Globus pallidus (tissue), 1 donor: ENCODE data around the gene MMP17.
"Not testable (repeated sequence)": the region's sequence is repeated elsewhere in the genome, so short reads cannot be mapped to it uniquely, and the experiment has no call there.

Experiments
- DNase-seq: peaks from one replicate; pipeline ENCODE4 v3.0.0-alpha.2; 2015; ENCODE audit warnings: low spot score

MMP17 gene

DNA sequence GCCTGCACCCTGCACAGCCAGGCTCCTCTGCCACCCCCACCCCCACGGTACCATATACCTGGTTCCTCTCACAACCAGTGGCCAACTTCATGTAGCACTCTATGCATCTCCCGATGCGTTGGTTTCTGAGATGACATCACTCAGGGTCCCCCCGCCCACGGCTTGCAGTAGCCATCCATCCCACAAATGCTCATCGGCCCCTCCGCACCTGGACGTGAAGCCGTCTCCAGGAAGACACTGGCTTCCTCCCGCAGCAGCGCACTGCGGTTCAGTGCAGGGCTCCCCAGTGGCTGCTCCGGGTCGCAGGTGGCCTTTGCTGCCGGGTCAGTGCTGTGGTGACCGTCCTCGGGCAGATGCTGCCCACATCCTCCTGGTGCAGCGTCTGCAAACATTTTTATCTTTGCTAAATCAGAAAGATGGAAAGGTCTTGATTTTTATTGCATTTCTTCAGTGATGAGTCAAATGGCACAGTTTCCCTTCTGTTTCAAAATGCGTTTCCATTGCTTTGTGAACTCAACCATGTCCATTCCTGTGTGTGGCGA, 27.5 kb upstream of the MMP17 start:
- no peak for DNase-seq

DNA sequence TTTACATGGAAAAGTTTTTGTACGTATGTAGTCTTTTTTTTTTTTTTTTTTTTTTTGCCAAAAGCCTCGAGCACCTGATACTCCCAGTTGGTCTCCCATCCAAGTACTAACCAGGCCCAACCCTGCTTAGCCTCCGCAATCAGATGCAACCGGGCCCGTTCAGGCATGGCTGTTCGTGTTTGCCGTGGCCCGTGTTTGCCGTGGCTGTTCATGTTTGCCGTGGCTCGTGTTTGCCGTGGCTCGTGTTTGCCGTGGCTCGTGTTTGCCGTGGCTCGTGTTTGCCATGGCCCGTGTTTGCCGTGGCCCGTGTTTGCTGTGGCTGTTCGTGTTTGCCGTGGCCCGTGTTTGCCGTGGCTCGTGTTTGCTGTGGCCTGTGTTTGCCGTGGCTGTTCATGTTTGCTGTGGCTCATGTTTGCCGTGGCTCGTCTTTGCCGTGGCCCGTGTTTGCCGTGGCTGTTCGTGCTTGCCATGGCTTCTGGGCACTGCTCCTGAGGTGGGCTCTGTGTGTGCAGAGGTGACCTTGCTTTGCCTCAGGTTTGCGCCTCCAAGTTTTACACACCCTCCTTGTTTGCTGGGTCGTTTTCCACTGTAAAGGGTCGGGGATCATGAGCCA, 26.8 kb upstream of the MMP17 start:
- DNase-seq: no peak

DNA sequence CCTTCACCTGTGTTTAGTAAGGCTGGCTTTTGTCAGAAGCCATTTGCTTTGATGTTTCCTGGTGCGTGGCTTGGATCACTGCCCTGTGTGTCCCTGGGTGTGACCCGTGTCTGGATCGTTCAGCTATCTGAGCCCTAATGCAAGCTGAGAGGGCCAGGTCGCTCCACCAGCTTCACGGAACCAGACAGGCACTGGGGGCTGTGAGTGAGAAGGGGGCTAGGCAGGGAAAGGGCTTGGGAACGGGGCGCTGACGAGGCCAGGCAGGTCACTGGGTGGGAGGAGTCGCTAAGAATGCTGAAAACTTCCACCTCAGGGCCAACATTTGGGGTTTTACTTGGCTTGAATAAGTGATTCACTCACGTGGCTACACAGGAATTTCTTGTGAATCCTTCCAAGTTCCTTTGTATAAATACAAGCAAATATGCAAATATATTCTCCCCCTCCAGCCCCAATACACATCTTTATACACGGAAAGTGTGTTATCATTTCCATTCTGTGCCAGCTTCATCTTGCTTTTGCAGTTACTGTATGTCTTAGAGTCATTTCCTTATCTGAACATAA, 24.2 kb upstream of the MMP17 start:
- DNase-seq: no peak

DNA sequence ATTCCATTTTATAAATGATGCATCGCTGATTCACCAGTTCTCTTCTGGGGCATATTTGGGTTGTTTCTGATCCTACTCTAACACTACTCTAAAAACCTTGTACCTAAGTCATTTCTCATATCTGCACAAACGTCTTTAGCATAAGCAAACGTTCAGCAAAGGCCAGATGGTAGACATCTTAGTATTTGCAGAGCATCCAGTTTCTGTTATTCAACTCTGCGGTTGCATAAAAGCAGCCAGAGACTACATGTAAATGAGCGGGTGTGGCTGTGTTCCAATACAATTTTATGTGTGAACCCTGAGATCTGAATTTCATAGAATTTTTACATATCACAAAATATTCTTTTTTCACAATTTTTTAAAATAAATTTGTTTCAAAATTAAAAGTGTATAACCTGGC, 22.8 kb upstream of the MMP17 start:
- DNase-seq: no peak

DNA sequence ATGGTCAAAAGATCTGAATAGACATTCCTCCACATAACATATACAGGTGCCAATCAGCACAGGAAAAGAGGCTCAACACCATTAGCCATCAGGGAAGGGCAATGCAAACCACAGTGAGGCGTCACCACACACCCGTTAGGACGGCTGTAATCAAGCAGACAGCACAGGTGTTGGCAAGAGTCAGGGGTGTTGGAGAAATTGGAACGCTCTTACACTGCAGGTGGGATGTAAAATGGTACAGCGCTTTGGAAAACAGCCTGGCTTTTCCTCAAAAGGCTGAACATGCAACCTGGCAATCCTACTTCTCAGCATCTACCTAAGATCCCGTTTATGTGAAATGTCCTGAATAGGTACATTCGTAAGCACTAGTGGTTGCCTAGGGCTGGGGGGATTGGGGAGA, 21.5 kb upstream of the MMP17 start:
- no peak for DNase-seq

DNA sequence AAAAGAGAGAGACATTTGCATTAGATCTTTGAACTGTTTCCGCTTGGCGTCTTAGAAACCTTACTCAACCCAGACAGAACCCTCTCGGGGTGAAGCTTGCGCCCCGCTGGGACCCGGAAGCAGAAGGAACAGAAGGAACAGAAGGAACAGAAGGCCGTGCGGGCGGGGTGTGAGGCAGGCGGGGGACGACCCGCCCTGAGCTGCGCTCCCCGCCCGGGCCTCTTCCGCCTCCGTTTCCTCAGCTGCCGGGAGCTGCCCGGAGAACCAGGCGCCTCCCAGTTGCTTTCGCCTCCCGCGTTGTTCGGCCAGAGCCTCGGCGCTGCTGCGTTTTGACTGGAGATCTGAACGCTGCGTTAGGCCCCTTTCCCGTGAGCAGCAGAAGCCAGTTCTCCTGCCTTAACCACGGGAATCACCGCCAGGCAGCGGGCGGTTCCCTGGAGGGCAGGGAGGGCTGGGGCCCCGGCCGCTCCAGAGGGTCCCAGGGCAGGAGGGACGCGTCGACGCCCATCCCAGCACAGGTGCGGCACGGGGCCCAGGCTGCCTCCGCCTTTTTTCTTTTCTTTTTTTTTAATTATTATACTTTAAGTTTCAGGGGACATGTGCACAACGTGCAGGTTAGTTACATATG, 19.3 kb upstream of the MMP17 start:
- DNase-seq: no peak

DNA sequence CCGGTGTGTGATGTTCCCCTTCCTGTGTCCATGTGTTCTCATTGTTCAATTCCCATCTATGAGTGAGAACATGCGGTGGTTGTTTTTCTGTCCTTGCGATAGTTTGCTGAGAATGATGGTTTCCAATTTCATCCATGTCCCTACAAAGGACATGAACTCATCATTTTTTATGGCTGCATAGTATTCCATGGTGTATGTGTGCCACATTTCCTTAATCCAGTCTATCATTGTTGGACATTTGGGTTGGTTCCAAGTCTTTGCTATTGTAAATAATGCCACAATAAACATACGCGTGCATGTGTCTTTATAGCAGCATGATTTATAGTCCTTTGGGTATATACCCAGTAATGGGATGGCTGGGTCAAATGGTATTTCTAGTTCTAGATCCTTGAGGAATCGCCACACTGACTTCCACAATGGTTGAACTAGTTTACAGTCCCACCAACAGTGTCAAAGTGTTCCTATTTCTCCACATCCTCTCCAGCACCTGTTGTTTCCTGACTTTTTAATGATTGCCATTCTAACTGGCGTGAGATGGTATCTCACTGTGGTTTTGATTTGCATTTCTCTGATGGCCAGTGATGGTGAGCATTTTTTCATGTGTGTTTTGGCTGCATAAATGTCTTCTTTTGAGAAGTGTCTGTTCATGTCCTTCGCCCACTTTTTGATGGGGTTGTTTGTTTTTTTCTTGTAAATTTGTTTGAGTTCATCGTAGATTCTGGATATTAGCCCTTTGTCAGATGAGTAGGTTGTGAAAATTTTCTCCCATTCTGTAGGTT, 18.5 kb upstream of the MMP17 start:
- not testable (repeated sequence) for DNase-seq

DNA sequence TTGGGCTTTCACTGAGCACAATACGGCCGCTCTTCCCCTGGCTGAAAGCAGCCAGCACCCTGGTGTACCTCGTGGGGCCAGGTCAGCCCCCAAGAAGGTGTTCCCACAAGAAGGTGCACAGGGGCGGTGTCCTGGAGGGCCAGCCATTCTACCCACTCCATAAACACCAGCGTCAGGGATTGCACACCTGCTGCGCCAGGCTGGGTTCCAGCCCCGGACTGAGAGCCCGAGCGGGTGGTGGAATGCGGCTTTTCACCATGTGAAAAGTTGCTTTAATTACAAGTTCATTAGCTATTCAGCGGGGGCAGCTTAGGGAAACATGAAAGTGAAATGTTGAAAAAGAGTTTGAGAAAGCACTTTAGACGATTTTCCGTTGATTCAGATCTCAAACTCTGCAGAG, 17.5 kb upstream of the MMP17 start:
- DNase-seq: no peak

DNA sequence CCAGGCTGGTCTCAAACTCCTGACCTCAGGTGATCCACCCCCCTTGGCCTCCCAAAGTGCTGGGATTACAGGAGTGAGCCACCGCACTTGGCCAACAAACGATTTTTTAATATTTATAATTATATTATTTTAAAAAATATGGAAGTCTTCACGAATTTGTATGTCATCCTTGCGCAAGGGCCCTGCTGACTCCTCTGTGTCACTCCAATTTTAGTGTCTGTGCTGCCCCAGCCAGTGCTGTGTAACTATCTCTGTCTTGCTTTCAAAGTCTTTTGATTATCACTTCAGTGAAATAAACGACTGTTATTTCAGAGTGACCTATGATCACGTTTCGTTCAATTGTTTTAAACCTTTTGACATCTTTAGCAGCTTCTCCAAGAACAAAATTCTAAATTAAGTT, 13.1 kb upstream of the MMP17 start:
- DNase-seq: no peak

DNA sequence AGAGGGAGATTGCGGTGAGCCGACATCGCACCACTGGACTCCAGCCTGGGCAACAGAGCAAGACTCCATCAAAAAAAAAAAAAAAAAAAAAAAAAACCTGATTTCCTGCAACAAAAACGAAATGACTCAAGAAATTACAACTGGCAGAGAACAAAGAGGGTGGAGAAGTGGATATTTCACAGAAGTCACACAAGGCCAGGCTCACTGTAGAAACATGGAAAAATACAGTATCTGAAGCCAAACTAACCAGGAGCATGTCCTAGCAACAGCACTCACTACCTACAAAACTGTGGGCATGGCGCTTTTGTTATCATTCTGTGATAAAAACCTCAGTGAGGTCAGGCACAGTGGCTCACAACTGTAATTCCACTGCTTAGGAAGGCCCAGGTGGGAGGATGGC, 11.7 kb upstream of the MMP17 start:
- DNase-seq: no peak

DNA sequence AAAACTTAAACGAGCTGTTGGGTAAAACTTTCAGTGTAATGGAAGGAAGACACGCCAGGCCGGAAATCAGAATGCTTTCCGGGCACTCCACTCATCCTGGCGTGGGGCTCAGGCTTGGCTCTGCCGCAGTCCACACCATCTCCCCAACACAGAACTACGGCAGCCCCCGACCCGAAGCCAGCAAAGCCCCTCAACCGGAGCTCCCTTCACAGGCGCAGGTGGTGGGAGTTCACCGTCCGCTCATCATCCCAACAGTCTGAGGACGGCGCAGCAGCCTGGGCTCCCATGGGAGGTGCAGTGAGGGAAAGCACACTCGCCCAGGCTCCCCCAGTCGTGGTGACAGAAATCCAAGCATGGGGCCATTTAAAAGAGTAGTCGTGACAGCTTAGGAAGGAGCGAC, 11.0 kb upstream of the MMP17 start:
- DNase-seq: no peak

DNA sequence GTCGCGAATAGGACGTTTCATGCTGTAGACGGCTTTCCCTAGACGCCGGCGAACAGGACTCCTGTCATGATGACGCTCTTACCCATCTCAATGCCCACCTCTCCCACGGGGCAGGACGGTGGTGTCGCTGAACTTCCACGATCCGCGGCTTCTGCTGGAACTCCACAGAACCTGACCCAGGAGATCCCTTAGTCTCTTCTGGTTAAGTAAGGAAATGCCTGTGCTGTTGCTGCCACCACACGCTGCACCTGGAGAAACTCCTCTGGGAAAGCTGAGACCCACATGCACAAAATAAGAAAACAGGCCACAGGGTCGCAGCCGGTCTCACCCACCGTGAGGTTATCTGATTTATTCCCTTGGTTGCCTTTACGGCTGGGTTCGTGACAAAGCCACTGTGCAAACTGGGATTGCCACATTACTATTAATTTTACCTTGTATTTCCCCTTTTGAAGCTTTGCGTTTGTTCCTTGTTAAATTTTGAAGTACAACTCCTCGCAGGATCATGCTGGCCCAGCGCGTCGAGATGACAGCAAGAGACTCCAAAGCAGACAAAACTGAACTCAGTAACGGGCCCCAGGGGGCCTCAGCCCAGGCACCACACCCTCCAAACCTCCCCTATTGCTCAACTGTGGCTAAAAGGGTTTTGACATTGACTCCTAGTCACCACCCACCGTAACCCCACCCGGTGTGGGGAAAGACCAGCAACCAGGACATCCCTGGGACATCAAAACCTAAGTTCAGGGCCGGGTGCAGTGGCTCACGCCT, 9.2 kb upstream of the MMP17 start:
- DNase-seq: no peak

DNA sequence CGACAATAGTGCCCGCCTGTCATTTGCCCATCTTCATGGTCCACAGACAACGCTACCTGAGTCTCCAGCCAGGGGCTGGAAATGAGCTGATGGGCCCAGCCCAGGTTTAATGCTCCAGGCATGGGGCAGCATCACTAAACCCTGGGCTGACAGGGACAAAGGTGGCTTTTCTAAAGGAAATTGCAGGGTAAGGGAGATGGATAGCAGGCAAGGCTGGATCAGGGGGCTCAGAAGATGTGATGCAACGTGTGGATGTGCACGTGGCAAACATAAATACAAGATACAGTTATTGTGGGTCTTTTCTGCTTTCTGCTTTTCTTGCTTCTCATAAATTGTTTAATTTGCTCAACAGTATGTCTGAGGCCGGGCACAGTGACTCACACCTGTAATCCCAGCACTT, 3.7 kb upstream of the MMP17 start:
- no peak for DNase-seq

DNA sequence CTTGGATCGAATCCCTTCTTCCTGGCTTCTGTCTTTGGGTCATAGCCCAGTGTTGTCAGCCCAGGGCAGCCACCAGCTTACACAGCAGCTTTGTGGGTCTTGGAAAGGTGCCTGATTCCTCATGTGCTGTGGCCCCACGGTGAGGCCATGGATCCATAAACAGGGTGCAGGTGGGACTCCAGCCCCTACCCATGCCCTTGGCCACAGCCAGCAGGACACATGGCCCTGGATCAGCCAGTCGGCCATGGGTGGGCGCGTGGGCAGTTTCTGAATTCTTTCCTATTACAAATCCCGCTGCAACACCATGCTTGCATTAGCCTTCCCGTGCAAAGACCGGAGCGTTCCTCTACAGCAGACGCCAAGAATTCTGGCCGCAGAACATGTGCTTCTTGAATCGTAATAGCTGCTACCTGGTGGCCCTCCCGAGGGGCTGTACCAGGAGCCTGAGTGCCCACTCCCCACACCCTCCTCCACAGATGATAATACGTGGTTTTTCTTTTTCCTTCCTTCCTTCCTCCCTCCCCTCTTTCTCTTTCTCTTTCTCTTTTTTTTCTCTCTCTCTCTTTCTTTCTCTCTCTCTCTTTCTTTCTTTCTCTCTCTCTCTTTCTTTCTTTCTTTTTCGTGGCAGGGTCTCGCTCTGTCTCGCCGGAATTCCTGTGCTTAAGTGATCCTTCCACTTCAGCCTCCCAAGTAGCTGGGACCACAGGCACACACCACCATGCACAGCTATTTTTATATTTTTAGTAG, 2.9 kb upstream of the MMP17 start:
- DNase-seq: peak; percentile 48

DNA sequence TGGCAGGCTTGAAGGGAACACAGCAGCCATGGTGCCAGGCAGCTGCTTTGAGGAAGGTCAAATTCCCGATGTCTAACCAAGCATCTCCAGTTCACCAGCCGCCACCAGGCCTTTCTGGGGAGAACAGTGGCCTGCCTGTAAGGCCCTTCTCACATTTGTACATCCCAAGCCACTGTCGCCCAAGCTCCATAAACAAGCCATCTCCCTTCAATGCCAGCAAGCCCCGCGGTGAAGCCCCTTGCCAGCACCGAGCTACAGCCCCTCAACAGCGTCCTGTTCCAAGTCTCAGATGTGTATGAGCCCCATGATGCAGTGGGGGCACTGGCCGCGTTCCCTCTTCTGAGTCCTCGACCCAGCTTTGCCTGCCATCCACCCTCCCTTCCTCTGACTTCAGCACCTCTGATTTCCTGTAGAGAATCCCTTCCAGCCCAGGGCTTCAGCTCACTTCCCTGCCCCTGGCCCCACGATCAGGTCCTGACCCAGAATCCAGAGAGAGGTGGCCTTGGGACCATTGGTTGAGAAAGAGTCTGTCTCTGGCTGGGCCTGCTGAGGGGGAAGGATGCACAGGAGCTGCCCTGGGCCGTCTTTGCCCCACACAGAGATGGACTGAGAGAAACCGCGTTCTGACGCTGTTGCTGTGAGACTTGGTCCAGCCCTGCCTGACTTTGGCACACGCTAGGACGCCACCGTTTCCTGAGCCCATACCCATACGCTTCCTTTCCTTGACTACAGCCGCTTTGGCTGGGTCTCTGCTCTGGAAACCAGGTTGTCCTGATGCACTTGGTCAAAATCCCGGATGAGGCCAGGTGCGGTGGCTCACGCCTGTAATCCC, 1.9 kb upstream of the MMP17 start:
- DNase-seq: no peak

DNA sequence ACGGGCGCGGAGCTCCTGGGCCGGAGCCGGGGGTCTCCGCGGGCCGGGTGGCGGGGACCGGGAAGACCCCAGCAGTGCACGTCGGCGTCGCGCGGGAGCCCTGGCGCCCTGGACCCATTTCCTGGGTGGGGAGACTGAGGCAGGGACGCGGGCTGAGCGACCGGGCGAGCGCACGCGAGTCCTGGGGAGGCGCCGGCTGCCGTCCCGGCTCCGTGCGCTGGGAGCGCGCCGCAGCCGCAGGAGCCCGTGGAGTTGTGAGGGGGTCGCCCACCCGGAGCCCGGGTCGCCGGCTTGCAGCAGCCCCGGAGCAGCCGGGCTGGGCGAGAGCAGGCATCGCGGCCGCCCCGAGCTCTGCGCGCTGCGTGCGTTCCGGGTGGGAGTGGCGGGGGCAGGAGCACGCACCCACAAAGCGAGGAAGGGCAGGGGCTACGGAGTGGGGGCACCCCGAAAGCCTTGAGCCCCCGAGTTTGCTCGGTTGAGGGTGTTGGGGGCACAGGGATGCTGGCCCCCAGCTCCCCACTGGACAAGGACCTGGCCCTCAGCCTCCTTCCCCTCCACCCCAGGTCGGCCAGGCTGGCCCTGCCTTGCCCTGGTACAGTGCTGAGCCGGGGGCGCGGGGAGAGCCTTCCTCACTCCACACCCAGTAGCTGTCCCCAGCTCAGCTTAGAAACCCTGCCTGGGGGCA, 620 bp downstream of the MMP17 start:
- DNase-seq: no peak

DNA sequence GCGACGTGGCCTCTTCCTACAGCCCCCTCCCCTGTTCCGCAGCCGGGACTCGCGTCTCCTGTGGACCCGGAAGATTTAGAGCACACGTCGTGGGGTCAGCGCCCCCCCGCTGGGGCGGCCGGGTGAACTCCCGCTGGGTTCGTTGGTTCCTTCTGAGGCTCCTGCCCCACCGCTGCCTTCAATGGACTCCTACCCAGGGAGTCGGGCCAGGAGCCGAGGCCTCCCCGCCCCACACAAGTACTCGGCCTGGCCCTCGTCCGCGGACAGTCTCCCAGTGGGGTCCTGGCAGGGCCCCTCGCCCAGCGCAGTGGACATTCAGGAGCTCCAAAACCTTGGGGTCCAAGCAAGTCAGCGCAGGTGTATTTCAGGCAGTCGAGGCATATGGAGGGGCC, 1.2 kb downstream of the MMP17 start:
- peak; percentile 14 for DNase-seq

DNA sequence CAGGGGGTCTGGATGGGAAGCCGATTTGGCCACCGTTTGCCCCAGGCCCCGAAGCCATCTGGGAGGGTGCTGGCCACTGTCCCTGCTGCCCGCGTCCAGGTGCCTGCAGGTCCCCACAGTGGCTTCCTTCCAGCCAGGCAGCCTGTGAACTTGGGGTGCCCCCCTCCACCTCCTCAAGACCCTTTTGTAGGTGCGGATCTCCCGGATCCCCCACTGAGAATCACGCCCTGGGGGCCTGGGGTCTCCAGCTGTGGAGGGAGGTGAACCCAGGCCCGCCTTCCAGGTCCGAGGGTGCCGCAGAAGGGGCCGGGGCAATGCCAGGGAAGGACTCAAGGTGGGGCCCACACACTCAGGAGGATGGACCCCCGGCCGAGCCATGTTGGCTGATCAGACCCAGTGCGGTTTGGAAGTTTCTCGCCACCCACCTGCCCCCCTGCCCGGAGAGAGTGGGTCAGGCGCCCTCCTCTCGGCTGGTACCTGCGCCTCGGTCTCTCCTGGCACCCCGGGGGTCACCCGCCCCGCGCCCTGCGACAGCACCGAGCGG, 1.7 kb downstream of the MMP17 start:
- peak; percentile 5 for DNase-seq

DNA sequence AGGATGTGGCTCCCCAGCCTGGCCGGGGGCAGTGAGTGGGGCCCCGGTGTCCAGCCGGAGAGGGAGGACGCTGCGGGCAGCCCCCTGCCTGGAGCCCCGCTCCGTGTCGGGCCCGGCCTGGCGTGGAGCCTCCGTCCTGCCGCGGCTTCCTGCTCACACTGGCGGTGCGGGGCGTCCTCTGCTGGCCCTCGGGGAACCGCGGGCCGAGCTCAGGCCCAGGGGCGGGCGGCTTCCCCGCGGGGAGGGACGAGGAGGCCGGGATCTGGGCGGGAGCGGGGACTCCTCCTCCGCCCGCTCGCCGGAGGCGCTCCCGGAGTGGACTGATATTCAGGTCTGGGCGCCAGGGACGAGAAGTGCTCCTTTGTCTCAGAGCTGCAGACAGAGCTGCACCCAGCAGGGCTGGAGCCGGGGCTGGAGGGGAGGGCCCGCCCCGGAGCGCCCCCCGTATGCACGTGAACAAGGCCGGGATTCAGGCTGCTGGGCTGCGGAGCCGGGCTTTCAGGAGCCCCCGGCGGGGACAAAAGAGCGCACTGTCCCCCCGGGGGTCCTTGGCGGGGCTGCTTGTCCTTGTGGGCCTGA, 2.2 kb downstream of the MMP17 start:
- peak; percentile 79 for DNase-seq
